Neural progenitor cell (in vitro differentiated cells): Measurements from ENCODE around the gene AFF1. TPM values are rescaled to one million over a fixed set of nuclear protein-coding genes. Genes with fewer than 3 reads are reported as not detected.

Experiments used
- DNase-seq: peaks from one replicate; pipeline ENCODE4 v3.0.0-alpha.2; 2016; ENCODE audit warnings: low spot score
- H2AFZ ChIP-seq: fragments of 200-600 bp; sonication (generic); replicated peaks from 2 replicates; pipeline ENCODE4 v1.6.1; 2016; ENCODE audit warnings: antibody characterized with exemption
- H3F3A ChIP-seq: fragments of 200-600 bp; sonication (generic); 2 replicates; pipeline ENCODE4 v1.6.1; 2016; ENCODE audit warnings: antibody characterized with exemption, low read depth
- H3K27ac ChIP-seq: fragments of 200-600 bp; sonication (generic); 2 replicates; pipeline ENCODE4 v1.5.1; 2016; ENCODE audit warnings: mild to moderate bottlenecking
- H3K27me3 ChIP-seq: fragments of 200-600 bp; sonication (generic); 2 replicates; pipeline ENCODE4 v1.6.1; 2016; ENCODE audit warnings: mild to moderate bottlenecking, moderate library complexity
- H3K36me3 ChIP-seq: fragments of 200-600 bp; sonication (generic); 2 replicates; pipeline ENCODE4 v1.5.1; 2016
- H3K4me1 ChIP-seq: fragments of 200-600 bp; sonication (generic); 2 replicates; pipeline ENCODE4 v1.6.1; 2016; ENCODE audit warnings: mixed run types
- H3K4me2 ChIP-seq: fragments of 200-600 bp; sonication (generic); 2 replicates; pipeline ENCODE4 v1.6.1; 2016
- H3K4me3 ChIP-seq: fragments of 200-600 bp; sonication (generic); 2 replicates; pipeline ENCODE4 v1.5.1; 2016
- H3K79me2 ChIP-seq: fragments of 200-600 bp; sonication (generic); 2 replicates; pipeline ENCODE4 v1.6.1; 2016; ENCODE audit warnings: low read depth
- H3K9ac ChIP-seq: fragments of 200-600 bp; sonication (generic); 2 replicates; pipeline ENCODE4 v1.6.1; 2016
- H3K9me3 ChIP-seq: fragments of 200-600 bp; sonication (generic); 2 replicates; pipeline ENCODE4 v1.5.1; 2016; ENCODE audit warnings: low read depth
- H4K20me1 ChIP-seq: fragments of 200-600 bp; sonication (generic); 2 replicates; pipeline ENCODE4 v1.6.1; 2016; ENCODE audit warnings: low read depth
- H3K27ac Mint-ChIP-seq: 3 replicates; pipeline ENCODE4 v1.8.0; 2021; ENCODE audit warnings: mixed read lengths
- H3K27me3 Mint-ChIP-seq: 2 replicates; pipeline ENCODE4 v1.8.0; 2022; ENCODE audit warnings: low read depth, mild to moderate bottlenecking, inconsistent platforms, moderate library complexity, mixed read lengths; ENCODE audit not compliant: insufficient read depth
- H3K36me3 Mint-ChIP-seq: 3 replicates; pipeline ENCODE4 v1.8.0; 2021; ENCODE audit warnings: mixed read lengths
- H3K4me1 Mint-ChIP-seq: 3 replicates; pipeline ENCODE4 v1.8.0; 2021; ENCODE audit warnings: mixed read lengths
- H3K4me3 Mint-ChIP-seq: 3 replicates; pipeline ENCODE4 v1.8.0; 2021; ENCODE audit warnings: mild to moderate bottlenecking, moderate library complexity, mixed read lengths
- H3K9me3 Mint-ChIP-seq: 3 replicates; pipeline ENCODE4 v1.8.0; 2020; ENCODE audit warnings: mixed read lengths
- CTCF ChIP-seq: fragments of 200-600 bp; sonication (generic); IDR thresholded peaks from 2 replicates; pipeline ENCODE4 v1.5.1; 2017; ENCODE audit warnings: antibody characterized with exemption, mild to moderate bottlenecking
- EZH2 ChIP-seq: fragments of 200-600 bp; sonication (generic); IDR thresholded peaks from 2 replicates; pipeline ENCODE4 v1.6.1; 2017; ENCODE audit warnings: antibody characterized with exemption, mild to moderate bottlenecking, moderate library complexity
- EZH2phosphoT487 ChIP-seq: fragments of 200-600 bp; sonication (generic); IDR thresholded peaks from 2 replicates; pipeline ENCODE4 v1.6.1; 2017; ENCODE audit warnings: antibody characterized with exemption
- total RNA-seq: library from RNA; depleted of rRNA; stranded (reverse); fragments of >200 nt; gene quantifications from 2 replicates; pipeline ENCODE4 v1.2.3, GENCODE V29; 2015; ENCODE audit warnings: low replicate concordance

Gene AFF1
- 25.5 and 29.0 TPM in 2 replicates for total RNA-seq

- Histone ChIP-seq H3K4me2 (peak within 1 kb of the TSS; percentile 94), H4K20me1 (no peaks in the 10 kb centered on the region), H3K27me3 (peaks cover 18% of the 10 kb centered on the region), H2AFZ (peak within 1 kb of the TSS; percentile 91), H3K4me3 (peak within 1 kb of the TSS; percentile 78), H3K27ac (no peak within 1 kb of the TSS), H3K4me1 (peaks cover 25% of the 10 kb centered on the region), H3F3A (peaks cover 30% of the 10 kb centered on the region), H3K9ac (peak within 1 kb of the TSS; percentile 7), H3K79me2 (peaks cover 47% of the 10 kb centered on the region), H3K36me3 (no peaks in the 10 kb centered on the region), H3K9me3 (no peaks in the 10 kb centered on the region)
- Mint-ChIP-seq H3K9me3 (no peaks in the 10 kb centered on the region), H3K36me3 (no peaks in the 10 kb centered on the region), H3K27me3 (peaks cover 19% of the 10 kb centered on the region), H3K4me3 (peak within 1 kb of the TSS; percentile 93), H3K4me1 (peaks cover 27% of the 10 kb centered on the region), H3K27ac (peak within 1 kb of the TSS; percentile 40)
- TF ChIP-seq EZH2 (no peak), CTCF (peak; percentile 48), EZH2phosphoT487 (no peak)
- peak; percentile 94 for DNase-seq
Observed at GRCh38 chr4:86934771-86935565, at the start of gene AFF1. Gene AFF1, plus strand, starts transcription at chr4:86935011. Its CDS starts 13,523 bp downstream, at chr4:86948534.

- no peak overlapping the region for H3K4me3 ChIP-seq
- H3K36me3 ChIP-seq = no peaks in the 10 kb centered on the region
- Mint-ChIP-seq H3K36me3 (peaks cover 3% of the 10 kb centered on the region), H3K4me3 (peak overlapping the region; percentile 89), H3K9me3 (no peaks in the 10 kb centered on the region), H3K27me3 (peaks cover 5% of the 10 kb centered on the region), H3K4me1 (peaks cover 18% of the 10 kb centered on the region), H3K27ac (no peak overlapping the region)
- peaks cover 29% of the 10 kb centered on the region for H3F3A ChIP-seq
- H3K9me3 ChIP-seq = no peaks in the 10 kb centered on the region
- H3K4me1 ChIP-seq = peaks cover 18% of the 10 kb centered on the region
- no peak overlapping the region for H3K27ac ChIP-seq
- TF ChIP-seq EZH2phosphoT487 = no peak
- no peak for TF ChIP-seq CTCF
- TF ChIP-seq EZH2 = no peak
- DNase-seq = peak; percentile 9
- no peak overlapping the region for H3K9ac ChIP-seq
- no peaks in the 10 kb centered on the region for H3K79me2 ChIP-seq
- no peaks in the 10 kb centered on the region for H4K20me1 ChIP-seq
- H2AFZ ChIP-seq = no peak overlapping the region
- H3K27me3 ChIP-seq = no peaks in the 10 kb centered on the region
- peak overlapping the region; percentile 75 for H3K4me2 ChIP-seq
Observed at GRCh38 chr4:86890790-86891189, 44.0 kb upstream of the AFF1 start.

GRCh38 chr4:86891762-86892635, 42.8 kb upstream of the AFF1 start, which contains the start of gene C4orf36:
Gene C4orf36, minus strand, starts transcription at chr4:86892422. Its CDS starts 902 bp downstream, at chr4:86891520.
- H3K4me1 ChIP-seq = peaks cover 18% of the 10 kb centered on the region
- peaks cover 29% of the 10 kb centered on the region for H3F3A ChIP-seq
- peak within 1 kb of the TSS; percentile 89 for H3K4me3 Mint-ChIP-seq
- H3K4me3 ChIP-seq = peak within 1 kb of the TSS; percentile 54
- H2AFZ ChIP-seq = peak within 1 kb of the TSS; percentile 91
- peak within 1 kb of the TSS; percentile 57 for H3K27ac ChIP-seq
- no peaks in the 10 kb centered on the region for H3K9me3 ChIP-seq
- H3K36me3 ChIP-seq = no peaks in the 10 kb centered on the region
- H3K27me3 Mint-ChIP-seq = peaks cover 5% of the 10 kb centered on the region
- no peaks in the 10 kb centered on the region for H3K27me3 ChIP-seq
- no peaks in the 10 kb centered on the region for H3K79me2 ChIP-seq
- H3K9ac ChIP-seq = no peak within 1 kb of the TSS
- peak within 1 kb of the TSS; percentile 82 for H3K27ac Mint-ChIP-seq
- H3K36me3 Mint-ChIP-seq = peaks cover 3% of the 10 kb centered on the region
- peaks cover 18% of the 10 kb centered on the region for H3K4me1 Mint-ChIP-seq
- H3K9me3 Mint-ChIP-seq = no peaks in the 10 kb centered on the region
- H4K20me1 ChIP-seq = no peaks in the 10 kb centered on the region
- DNase-seq = peak; percentile 89
- TF ChIP-seq CTCF (no peak), EZH2phosphoT487 (peak; percentile 43), EZH2 (peak; percentile 46)
- H3K4me2 ChIP-seq = peak within 1 kb of the TSS; percentile 75
